Keratinocyte (primary cell): ENCODE measurements around the gene TSR3. TPM values are rescaled to one million over a fixed set of nuclear protein-coding genes. Genes with fewer than 3 reads are reported as not detected.
A peak's percentile ranks its signal among the peaks of the same experiment; 100 is the strongest.

Experiments used
- DNase-seq: peaks from one replicate; pipeline ENCODE4 v3.0.0-alpha.2; 2011; ENCODE audit warnings: low read depth, missing footprints, low spot score
- FAIRE-seq: peaks from 2 replicates; lab custom pipeline; 2011; peaks lifted over from hg19 to GRCh38; lab: Jason Lieb, UNC
- H2AFZ ChIP-seq: 2 replicates; pipeline ENCODE4 v1.6.0; 2012; ENCODE audit warnings: low read length, control low read depth, inconsistent platforms; ENCODE audit not compliant: control insufficient read depth
- H3K27ac ChIP-seq: 2 replicates; pipeline ENCODE4 v1.5.1; 2011; ENCODE audit warnings: low read length; ENCODE audit not compliant: control insufficient read depth, insufficient read depth
- H3K27me3 ChIP-seq: 3 replicates; pipeline ENCODE4 v1.6.0; 2011; ENCODE audit warnings: low read length; ENCODE audit not compliant: control insufficient read depth, insufficient read depth; ENCODE audit errors: extremely low read depth
- H3K36me3 ChIP-seq, 2 experiments: 2 replicates in 1 of 2; 3 replicates in 1 of 2; pipeline ENCODE4 v1.5.1; 2011; ENCODE audit warnings: low read length in 2 of 2, mild to moderate bottlenecking in 1 of 2; ENCODE audit not compliant: control insufficient read depth in 2 of 2, insufficient read depth in 2 of 2; ENCODE audit errors: extremely low read depth in 1 of 2
- H3K4me1 ChIP-seq: 3 replicates; pipeline ENCODE4 v1.5.1; 2011; ENCODE audit warnings: low read length; ENCODE audit not compliant: control insufficient read depth, insufficient read depth; ENCODE audit errors: extremely low read depth
- H3K4me2 ChIP-seq: 3 replicates; pipeline ENCODE4 v1.6.0; 2011; ENCODE audit warnings: low read depth, low read length; ENCODE audit not compliant: control insufficient read depth, insufficient read depth; ENCODE audit errors: extremely low read depth
- H3K4me3 ChIP-seq, 3 experiments: fragments of 200-600 bp in 1 of 3; sonication (generic) in 1 of 3; 2 replicates in 2 of 3; 3 replicates in 1 of 3; pipeline ENCODE4 v1.5.1; 2011 to 2016; ENCODE audit warnings: low read length in 3 of 3, mild to moderate bottlenecking in 3 of 3, control low read depth in 2 of 3, inconsistent platforms in 1 of 3, low read depth in 1 of 3, mixed read lengths in 1 of 3, mixed run types in 1 of 3, moderate library complexity in 1 of 3; ENCODE audit not compliant: control insufficient read depth in 2 of 3, insufficient read depth in 2 of 3; ENCODE audit errors: extremely low read depth in 1 of 3
- H3K79me2 ChIP-seq: 2 replicates; pipeline ENCODE4 v1.6.0; 2012; ENCODE audit warnings: low read length; ENCODE audit not compliant: control insufficient read depth, insufficient read depth
- H3K9ac ChIP-seq: 3 replicates; pipeline ENCODE4 v1.6.0; 2011; ENCODE audit warnings: low read length; ENCODE audit not compliant: control insufficient read depth, insufficient read depth; ENCODE audit errors: extremely low read depth
- H3K9me1 ChIP-seq: 3 replicates; pipeline ENCODE4 v1.6.0; 2011; ENCODE audit warnings: low read length; ENCODE audit not compliant: control insufficient read depth, insufficient read depth; ENCODE audit errors: extremely low read depth
- H3K9me3 ChIP-seq: 2 replicates; pipeline ENCODE4 v1.5.1; 2012; ENCODE audit warnings: low read depth, low read length; ENCODE audit not compliant: control insufficient read depth
- H4K20me1 ChIP-seq: 3 replicates; pipeline ENCODE4 v1.6.0; 2011; ENCODE audit warnings: low read length; ENCODE audit not compliant: control insufficient read depth, insufficient read depth; ENCODE audit errors: extremely low read depth
- EZH2 ChIP-seq: IDR thresholded peaks from one replicate; pipeline ENCODE4 v1.6.1; 2012; ENCODE audit warnings: inconsistent platforms, mild to moderate bottlenecking, low read length, moderate library complexity
- dilution Hi-C: fragments of 300-500 bp; cut with MboI; formaldehyde crosslinking; loops from one replicate; pipeline ENCODE4 v1.7.0; 2020; ENCODE audit warnings: low sequenced_read_pairs; ENCODE audit not compliant: extremely low pct_ligation_motif_present
- polyA plus RNA-seq, 5 experiments: library from polyadenylated mRNA; depleted of rRNA in 3 of 5; stranded (reverse) in 3 of 5; stranded (forward) in 1 of 5; unstranded in 1 of 5; fragments of >200 nt; gene quantifications; 1 replicate in 1 of 5; 2 replicates in 3 of 5; 3 replicates in 1 of 5; pipeline versions ENCODE4 v1.2.1 to v1.2.3, GENCODE V29; 2011 to 2012; ENCODE audit warnings: missing spikeins in 2 of 5, low read depth in 1 of 5, low replicate concordance in 1 of 5
- TF ChIP-seq, protein P1 (sequence below), 3 experiments: IDR thresholded peaks in 1 of 3; conservative IDR thresholded peaks in 1 of 3; optimal IDR thresholded peaks in 1 of 3; 2 replicates in 2 of 3; 3 replicates in 1 of 3; pipeline versions ENCODE3 to v1.5.1; 2011; ENCODE audit warnings: low read length in 3 of 3, mild to moderate bottlenecking in 3 of 3, moderate library complexity in 2 of 3, control low read depth in 1 of 3, inconsistent platforms in 1 of 3; ENCODE audit not compliant: insufficient read depth in 2 of 3; ENCODE audit errors: extremely low read depth in 1 of 3

The TSR3 gene
- polyA plus RNA-seq, 1 donor (not counting 4 experiments of a cell fraction or from before 2014, with no cell fraction given) = 33.0 TPM

DNA sequence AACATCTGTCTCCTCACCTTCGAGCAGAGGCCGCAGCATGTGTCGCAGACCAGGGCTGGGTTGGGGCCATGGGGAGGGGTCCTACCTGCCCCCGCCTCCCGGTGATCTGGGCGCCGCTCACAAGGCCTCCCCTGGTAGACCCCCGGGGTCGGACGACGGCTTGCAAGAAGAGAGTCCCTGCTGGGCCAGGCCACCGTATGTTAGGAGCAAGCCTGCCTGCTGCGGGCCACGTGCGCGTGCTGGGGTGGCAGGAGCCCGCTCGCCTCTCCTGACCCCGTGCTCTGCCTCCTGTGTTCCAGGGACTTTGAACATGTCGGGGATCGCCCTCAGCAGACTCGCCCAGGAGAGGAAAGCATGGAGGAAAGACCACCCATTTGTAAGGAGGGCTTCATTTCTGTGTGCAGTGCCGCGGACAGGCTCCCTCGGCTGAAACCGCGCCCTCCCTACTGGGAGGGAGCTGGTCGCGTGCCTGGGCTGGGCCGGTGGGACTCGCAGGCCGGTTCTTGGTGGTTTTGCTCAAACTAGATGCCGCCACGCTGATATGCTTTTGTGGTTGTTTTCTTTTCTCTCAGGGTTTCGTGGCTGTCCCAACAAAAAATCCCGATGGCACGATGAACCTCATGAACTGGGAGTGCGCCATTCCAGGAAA, 37.8 kb downstream of the TSR3 start:
- no peak for FAIRE-seq
- Histone ChIP-seq H3K79me2 (peaks cover 80% of the 10 kb centered on the region), H3K4me1 (peaks cover 16% of the 10 kb centered on the region)

DNA sequence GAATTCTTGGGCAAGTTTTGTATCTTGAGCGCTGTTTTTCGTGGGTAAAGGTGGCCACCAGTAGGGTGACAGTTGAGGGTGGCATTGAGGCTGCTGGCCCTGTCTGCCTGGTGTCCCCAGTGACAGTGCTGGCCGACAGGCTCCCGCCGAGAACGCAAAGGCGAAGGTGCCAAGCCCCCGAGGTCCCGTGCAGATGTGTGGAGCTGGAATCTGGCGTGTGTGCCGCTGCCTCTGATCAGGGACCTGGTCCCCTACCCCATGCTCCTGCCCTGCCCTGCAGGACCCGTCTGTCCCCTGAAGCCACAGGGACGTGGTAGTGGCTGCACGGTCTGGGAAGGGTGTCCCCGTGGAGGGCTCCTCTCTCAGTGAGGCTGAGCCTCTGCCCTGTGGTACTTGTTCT, 38.8 kb downstream of the TSR3 start:
- TF ChIP-seq EZH2 = no peak
- TF ChIP-seq, protein P1, sequence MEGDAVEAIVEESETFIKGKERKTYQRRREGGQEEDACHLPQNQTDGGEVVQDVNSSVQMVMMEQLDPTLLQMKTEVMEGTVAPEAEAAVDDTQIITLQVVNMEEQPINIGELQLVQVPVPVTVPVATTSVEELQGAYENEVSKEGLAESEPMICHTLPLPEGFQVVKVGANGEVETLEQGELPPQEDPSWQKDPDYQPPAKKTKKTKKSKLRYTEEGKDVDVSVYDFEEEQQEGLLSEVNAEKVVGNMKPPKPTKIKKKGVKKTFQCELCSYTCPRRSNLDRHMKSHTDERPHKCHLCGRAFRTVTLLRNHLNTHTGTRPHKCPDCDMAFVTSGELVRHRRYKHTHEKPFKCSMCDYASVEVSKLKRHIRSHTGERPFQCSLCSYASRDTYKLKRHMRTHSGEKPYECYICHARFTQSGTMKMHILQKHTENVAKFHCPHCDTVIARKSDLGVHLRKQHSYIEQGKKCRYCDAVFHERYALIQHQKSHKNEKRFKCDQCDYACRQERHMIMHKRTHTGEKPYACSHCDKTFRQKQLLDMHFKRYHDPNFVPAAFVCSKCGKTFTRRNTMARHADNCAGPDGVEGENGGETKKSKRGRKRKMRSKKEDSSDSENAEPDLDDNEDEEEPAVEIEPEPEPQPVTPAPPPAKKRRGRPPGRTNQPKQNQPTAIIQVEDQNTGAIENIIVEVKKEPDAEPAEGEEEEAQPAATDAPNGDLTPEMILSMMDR (optimal IDR thresholded peaks at IDR 0.05 in 1 of 3, IDR thresholded peaks at IDR 0.05 in 1 of 3, conservative IDR thresholded peaks at IDR 0.05 in 1 of 3; ENCODE audit: extremely low read depth in 1 of 3, insufficient read depth in 2 of 3, low read length in 3 of 3) = no peak
- Histone ChIP-seq H3K79me2 (peaks cover 72% of the 10 kb centered on the region), H3K9ac (no peak overlapping the region), H3K9me3 (no peaks in the 10 kb centered on the region), H3K9me1 (no peaks in the 10 kb centered on the region), H3K4me3 (no peak overlapping the region), H3K4me2 (no peak overlapping the region), H3K36me3 (peaks cover 26 to 43% of the 10 kb centered on the region in 2 experiments), H3K27me3 (no peaks in the 10 kb centered on the region), H2AFZ (no peak overlapping the region), H4K20me1 (peaks cover 34% of the 10 kb centered on the region), H3K4me1 (peaks cover 16% of the 10 kb centered on the region), H3K27ac (no peak overlapping the region)
- dilution Hi-C loops = no loop called here
- no peak for FAIRE-seq
- no peak for DNase-seq

More for the DNA sequence above, 37.8 kb downstream of the TSR3 start:
- Histone ChIP-seq H3K9me3 (no peaks in the 10 kb centered on the region), H3K4me2 (no peak overlapping the region), H3K9me1 (no peaks in the 10 kb centered on the region), H4K20me1 (peaks cover 34% of the 10 kb centered on the region), H3K36me3 (peaks cover 26 to 51% of the 10 kb centered on the region in 2 experiments), H3K27me3 (no peaks in the 10 kb centered on the region), H3K9ac (no peak overlapping the region), H3K4me3 (no peak overlapping the region), H3K27ac (no peak overlapping the region), H2AFZ (no peak overlapping the region)
- no peak for DNase-seq
- TF ChIP-seq EZH2 = no peak
- dilution Hi-C loops = no loop called here

DNA sequence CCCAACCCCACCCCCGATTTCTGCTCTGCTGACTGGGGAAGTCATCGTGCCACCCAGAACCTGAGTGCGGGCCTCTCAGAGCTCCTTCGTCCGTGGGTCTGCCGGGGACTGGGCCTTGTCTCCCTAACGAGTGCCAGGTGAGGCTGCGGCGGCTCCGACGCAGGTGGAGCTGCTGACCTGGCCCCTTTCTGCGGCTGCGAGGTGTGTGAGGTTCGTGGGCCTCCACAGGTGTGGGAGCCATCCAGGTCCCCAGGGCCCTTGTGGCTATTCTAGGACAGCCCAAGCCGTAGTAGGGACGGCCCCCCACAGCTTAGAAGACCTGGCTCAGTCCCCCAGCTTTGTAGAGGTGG, 39.2 kb downstream of the TSR3 start:
- DNase-seq (no peak), FAIRE-seq (no peak)
- TF ChIP-seq, protein P1 (optimal IDR thresholded peaks at IDR 0.05 in 1 of 3, IDR thresholded peaks at IDR 0.05 in 1 of 3, conservative IDR thresholded peaks at IDR 0.05 in 1 of 3; ENCODE audit: extremely low read depth in 1 of 3, insufficient read depth in 2 of 3, low read length in 3 of 3) = no peak
- TF ChIP-seq EZH2 = no peak
- peaks cover 67% of the 10 kb centered on the region for H3K79me2 ChIP-seq
- H3K27ac ChIP-seq = no peak overlapping the region
- H3K27me3 ChIP-seq = no peaks in the 10 kb centered on the region
- peaks cover 34% of the 10 kb centered on the region for H4K20me1 ChIP-seq
- dilution Hi-C loops = no loop called here
- peak overlapping the region; percentile 77 for H3K4me2 ChIP-seq
- H3K9ac ChIP-seq = no peak overlapping the region
- no peak overlapping the region for H2AFZ ChIP-seq
- H3K9me1 ChIP-seq = no peaks in the 10 kb centered on the region
- H3K9me3 ChIP-seq = no peaks in the 10 kb centered on the region
- H3K36me3 ChIP-seq = peaks cover 21 to 40% of the 10 kb centered on the region in 2 experiments
- H3K4me3 ChIP-seq = no peak overlapping the region
- peaks cover 16% of the 10 kb centered on the region for H3K4me1 ChIP-seq
